Activated CD8-positive, alpha-beta T cell treated with anti-CD3 and anti-CD28 coated beads, Interleukin-2, amount 10 ng/mL, durations not matched to agents 7 days and 5 days (primary cell): ENCODE measurements around the gene FGF8. TPM values are rescaled to one million over a fixed set of nuclear protein-coding genes. Genes with fewer than 3 reads are reported as not detected.
"Not testable (repeated sequence)": the region's sequence is repeated elsewhere in the genome, so short reads cannot be mapped to it uniquely, and the experiment has no call there.

Source experiments
- ATAC-seq: fragments of 150-1000 bp; cut with Tn5 transposase; one replicate; pipeline ENCODE4 v1.10.0; 2021; ENCODE audit warnings: moderate library complexity
- CTCF ChIA-PET: fragments of 350-600 bp; sonication (Branson Sonifier 250); formaldehyde crosslinking; loops from one replicate; lab custom pipeline; 2021; ENCODE audit warnings: antibody characterized with exemption; lab: Charles Lee
- POLR2A ChIA-PET: fragments of 350-600 bp; sonication (Branson Sonifier 250); formaldehyde crosslinking; loops from one replicate; lab custom pipeline; 2021; ENCODE audit warnings: antibody characterized with exemption; lab: Charles Lee
- DNase-seq: peaks from one replicate; pipeline ENCODE4 v3.0.0-alpha.2; 2020
- H3K27ac Mint-ChIP-seq: one replicate; pipeline ENCODE4 v1.8.0; 2021; ENCODE audit warnings: mild to moderate bottlenecking, mixed read lengths
- H3K27me3 Mint-ChIP-seq: one replicate; pipeline ENCODE4 v1.8.0; 2021; ENCODE audit warnings: low read depth, mixed read lengths
- H3K36me3 Mint-ChIP-seq: one replicate; pipeline ENCODE4 v1.8.0; 2021; ENCODE audit warnings: low read depth, mixed read lengths
- H3K4me1 Mint-ChIP-seq: one replicate; pipeline ENCODE4 v1.8.0; 2021; ENCODE audit warnings: low read depth, mixed read lengths
- H3K4me3 Mint-ChIP-seq: one replicate; pipeline ENCODE4 v1.8.0; 2021; ENCODE audit warnings: mild to moderate bottlenecking, mixed read lengths
- H3K9me3 Mint-ChIP-seq: one replicate; pipeline ENCODE4 v1.8.0; 2022; ENCODE audit warnings: mixed read lengths; ENCODE audit not compliant: insufficient read depth
- total RNA-seq, 2 experiments: library from RNA; stranded (reverse); gene quantifications; one replicate each; pipeline ENCODE4 v1.2.3, GENCODE V29; 2021

The FGF8 gene
- total RNA-seq, 2 experiments from 2014 or later = not detected

- H3K27me3 Mint-ChIP-seq = no peaks in the 10 kb centered on the region
- ATAC-seq (no peak), DNase-seq (no peak)
- CTCF ChIA-PET = no interaction called here
- POLR2A ChIA-PET = interaction anchor here (1.3 kb wide), 1 partner anchor 24 kb away, joined by 4 read pairs; the partner anchor contains the start of gene NPM3
- H3K9me3 Mint-ChIP-seq = no peaks in the 10 kb centered on the region
- no peak overlapping the region for H3K27ac Mint-ChIP-seq
- no peak overlapping the region for H3K4me3 Mint-ChIP-seq
- H3K36me3 Mint-ChIP-seq = peaks cover 48% of the 10 kb centered on the region
- peaks cover 5% of the 10 kb centered on the region for H3K4me1 Mint-ChIP-seq
Observed at GRCh38 chr10:101807158-101807557, 31.2 kb upstream of the FGF8 start.

- H3K9me3 Mint-ChIP-seq = no peaks in the 10 kb centered on the region
- no peak for DNase-seq
- POLR2A ChIA-PET = interaction anchor here (1.3 kb wide), 1 partner anchor 8 kb away, joined by 3 read pairs; no protein-coding TSS in a partner anchor
- no peaks in the 10 kb centered on the region for H3K27me3 Mint-ChIP-seq
- H3K4me3 Mint-ChIP-seq = no peak overlapping the region
- ATAC-seq = no peak
- CTCF ChIA-PET = no interaction called here
- H3K36me3 Mint-ChIP-seq = peaks cover 55% of the 10 kb centered on the region
- H3K4me1 Mint-ChIP-seq = peaks cover 8% of the 10 kb centered on the region
- H3K27ac Mint-ChIP-seq = no peak overlapping the region
Observed at GRCh38 chr10:101803511-101803910, 27.6 kb upstream of the FGF8 start.

- ChIA-PET CTCF (interaction anchor here (8.0 kb wide), 1 partner anchor 14 kb away, joined by 69 read pairs; the partner anchor contains the start of gene NPM3), POLR2A (interaction anchor here (1.2 kb wide), 1 partner anchor 20 kb away, joined by 4 read pairs; the partner anchor contains the start of gene OGA)
- no peaks in the 10 kb centered on the region for H3K9me3 Mint-ChIP-seq
- H3K27me3 Mint-ChIP-seq = no peaks in the 10 kb centered on the region
- H3K4me1 Mint-ChIP-seq = peaks cover 8% of the 10 kb centered on the region
- H3K36me3 Mint-ChIP-seq = peaks cover 71% of the 10 kb centered on the region
- H3K27ac Mint-ChIP-seq = no peak overlapping the region
- no peak overlapping the region for H3K4me3 Mint-ChIP-seq
- no peak for DNase-seq
- no peak for ATAC-seq
Observed at GRCh38 chr10:101797403-101798059, 21.6 kb upstream of the FGF8 start.

- Mint-ChIP-seq H3K27me3 (no peaks in the 10 kb centered on the region), H3K27ac (no peak overlapping the region), H3K4me3 (no peak overlapping the region), H3K9me3 (no peaks in the 10 kb centered on the region), H3K36me3 (peaks cover 65% of the 10 kb centered on the region), H3K4me1 (no peaks in the 10 kb centered on the region)
- ATAC-seq = no peak
- DNase-seq = no peak
- ChIA-PET CTCF (interaction anchor here (1.4 to 8.0 kb wide), 2 partner anchors 10 to 36 kb away, joined by 4 to 69 read pairs; partner anchors contain the start of gene NPM3), POLR2A (interaction anchor here (2.2 kb wide), 1 partner anchor 24 kb away, joined by 12 read pairs; the partner anchor contains the start of gene OGA)
Observed at GRCh38 chr10:101793526-101793925, 17.6 kb upstream of the FGF8 start.

- H3K27ac Mint-ChIP-seq = no peak overlapping the region
- H3K4me1 Mint-ChIP-seq = peaks cover 3% of the 10 kb centered on the region
- ChIA-PET CTCF (interaction anchor here (1.2 to 1.3 kb wide), 2 partner anchors 9 to 27 kb away, joined by 4 to 8 read pairs; no protein-coding TSS in a partner anchor), POLR2A (no interaction called here)
- ATAC-seq (no peak), DNase-seq (no peak)
- H3K4me3 Mint-ChIP-seq = no peak overlapping the region
- no peaks in the 10 kb centered on the region for H3K9me3 Mint-ChIP-seq
- peaks cover 59% of the 10 kb centered on the region for H3K36me3 Mint-ChIP-seq
- no peaks in the 10 kb centered on the region for H3K27me3 Mint-ChIP-seq
Observed at GRCh38 chr10:101789686-101790085, 13.8 kb upstream of the FGF8 start.

GRCh38 chr10:101789231-101789630 is 13.3 kb upstream of the FGF8 start:
- ChIA-PET CTCF (interaction anchor here (1.2 to 1.3 kb wide), 2 partner anchors 8 to 27 kb away, joined by 4 to 8 read pairs; no protein-coding TSS in a partner anchor), POLR2A (interaction anchor here (0.7 kb wide), 1 partner anchor 270 kb away, joined by 3 read pairs; no protein-coding TSS in a partner anchor)
- H3K4me3 Mint-ChIP-seq = not testable (repeated sequence)

GRCh38 chr10:101785801-101786200 is 9.9 kb upstream of the FGF8 start:
- Mint-ChIP-seq H3K4me3 (no peak overlapping the region), H3K9me3 (no peaks in the 10 kb centered on the region), H3K36me3 (peaks cover 42% of the 10 kb centered on the region), H3K27me3 (no peaks in the 10 kb centered on the region), H3K27ac (no peak overlapping the region), H3K4me1 (peaks cover 38% of the 10 kb centered on the region)
- DNase-seq = no peak
- POLR2A ChIA-PET = no interaction called here
- CTCF ChIA-PET = interaction anchor here (5.8 to 7.9 kb wide), 3 partner anchors 11 to 573 kb away, joined by 36 to 242 read pairs (median 69); no protein-coding TSS in a partner anchor
- no peak for ATAC-seq

More at GRCh38 chr10:101789231-101789630, 13.3 kb upstream of the FGF8 start:
- DNase-seq, H3K27me3 Mint-ChIP-seq, H3K4me1 Mint-ChIP-seq, ATAC-seq, H3K9me3 Mint-ChIP-seq, H3K27ac Mint-ChIP-seq: not testable (repeated sequence)
- peaks cover 57% of the 10 kb centered on the region for H3K36me3 Mint-ChIP-seq

- Mint-ChIP-seq H3K36me3 (peaks cover 37% of the 10 kb centered on the region), H3K4me3 (no peak overlapping the region), H3K27ac (peak overlapping the region; percentile 98), H3K27me3 (no peaks in the 10 kb centered on the region), H3K4me1 (peaks cover 48% of the 10 kb centered on the region), H3K9me3 (no peaks in the 10 kb centered on the region)
- DNase-seq (no peak), ATAC-seq (no peak)
- ChIA-PET CTCF (interaction anchor here (1.2 to 7.9 kb wide), 5 partner anchors 12 to 572 kb away, joined by 3 to 242 read pairs (median 36); no protein-coding TSS in a partner anchor), POLR2A (interaction anchor here (3.1 kb wide), 1 partner anchor 34 kb away, joined by 18 read pairs; the partner anchor contains the start of gene OGA)
Observed at GRCh38 chr10:101784558-101784957, 8.6 kb upstream of the FGF8 start.

- ATAC-seq (no peak), DNase-seq (no peak)
- CTCF ChIA-PET = interaction anchor here (1.2 to 7.9 kb wide), 9 partner anchors 11 to 571 kb away, joined by 3 to 242 read pairs (median 7); partner anchors contain the start of gene OGA
- peaks cover 56% of the 10 kb centered on the region for H3K4me1 Mint-ChIP-seq
- H3K4me3 Mint-ChIP-seq = peak overlapping the region; percentile 100
- peak overlapping the region; percentile 98 for H3K27ac Mint-ChIP-seq
- POLR2A ChIA-PET = interaction anchor here (1.0 to 3.1 kb wide), 4 partner anchors 23 to 288 kb away, joined by 3 to 18 read pairs (median 4); partner anchors contain the start of gene OGA
- H3K27me3 Mint-ChIP-seq = peaks cover 4% of the 10 kb centered on the region
- peaks cover 31% of the 10 kb centered on the region for H3K36me3 Mint-ChIP-seq
- no peaks in the 10 kb centered on the region for H3K9me3 Mint-ChIP-seq
Observed at GRCh38 chr10:101783736-101784118, 7.8 kb upstream of the FGF8 start.

- Mint-ChIP-seq H3K27ac (peak within 1 kb of the TSS; percentile 98), H3K4me3 (peak within 1 kb of the TSS; percentile 100), H3K9me3 (no peaks in the 10 kb centered on the region), H3K27me3 (peaks cover 5% of the 10 kb centered on the region), H3K4me1 (peaks cover 57% of the 10 kb centered on the region), H3K36me3 (peaks cover 31% of the 10 kb centered on the region)
- DNase-seq (peak; percentile 92), ATAC-seq (peak; percentile 84)
- POLR2A ChIA-PET = interaction anchor here (1.0 to 3.1 kb wide), 6 partner anchors 12 to 289 kb away, joined by 3 to 18 read pairs (median 3); partner anchors contain the start of gene OGA
- CTCF ChIA-PET = interaction anchor here (1.2 to 7.9 kb wide), 12 partner anchors 11 to 571 kb away, joined by 3 to 242 read pairs (median 12); partner anchors contain the start of genes DPCD, OGA and POLL
Observed at GRCh38 chr10:101782811-101783735, 7.2 kb upstream of the FGF8 start, which contains the start of gene NPM3. NPM3 (minus strand) TSS chr10:101783446; CDS start chr10:101783390, 56 bp downstream.
